ENCODE measurements around the gene CD14.
A peak's percentile ranks its signal among the peaks of the same experiment; 100 is the strongest.
"Not testable (repeated sequence)": the region's sequence is repeated elsewhere in the genome, so short reads cannot be mapped to it uniquely, and the experiment has no call there.

The CD14 gene

DNA sequence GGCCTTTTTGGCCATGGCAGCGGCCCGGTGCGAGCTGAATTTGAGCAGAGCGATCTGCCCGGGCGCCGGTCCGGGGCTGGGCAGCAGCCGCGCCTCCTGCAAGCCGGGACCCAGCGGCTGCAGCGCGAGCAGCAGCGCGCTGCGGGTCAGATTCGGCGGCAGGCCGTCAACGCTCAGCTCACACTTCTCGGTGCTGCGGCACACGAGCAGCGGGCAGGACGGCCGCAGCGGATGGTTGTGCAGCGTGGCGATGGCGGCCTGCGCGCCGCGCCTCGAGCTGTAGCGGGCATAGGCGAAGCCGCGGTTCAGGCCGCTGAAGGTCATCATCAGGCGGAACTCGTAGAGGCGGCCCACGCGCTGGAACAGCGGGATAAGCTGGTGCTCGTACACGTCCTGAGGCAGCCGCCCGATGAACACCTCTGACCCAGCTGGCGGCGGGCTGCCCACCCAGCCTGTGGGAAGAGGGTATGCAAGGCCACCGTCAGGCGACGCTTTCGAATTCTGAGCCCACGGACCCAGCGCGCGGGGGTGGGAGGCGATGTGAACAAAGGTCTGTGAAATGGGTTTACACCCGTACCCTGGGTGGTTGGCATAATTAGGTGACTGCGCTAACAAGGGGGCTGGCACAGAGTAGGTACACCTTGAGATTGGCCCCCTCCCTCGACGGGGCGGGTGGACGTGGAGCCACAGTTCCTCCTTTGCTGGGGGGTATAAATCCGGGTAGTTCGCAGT is 39.6 kb upstream of the CD14 start:
- TF ChIP-seq, protein P1, sequence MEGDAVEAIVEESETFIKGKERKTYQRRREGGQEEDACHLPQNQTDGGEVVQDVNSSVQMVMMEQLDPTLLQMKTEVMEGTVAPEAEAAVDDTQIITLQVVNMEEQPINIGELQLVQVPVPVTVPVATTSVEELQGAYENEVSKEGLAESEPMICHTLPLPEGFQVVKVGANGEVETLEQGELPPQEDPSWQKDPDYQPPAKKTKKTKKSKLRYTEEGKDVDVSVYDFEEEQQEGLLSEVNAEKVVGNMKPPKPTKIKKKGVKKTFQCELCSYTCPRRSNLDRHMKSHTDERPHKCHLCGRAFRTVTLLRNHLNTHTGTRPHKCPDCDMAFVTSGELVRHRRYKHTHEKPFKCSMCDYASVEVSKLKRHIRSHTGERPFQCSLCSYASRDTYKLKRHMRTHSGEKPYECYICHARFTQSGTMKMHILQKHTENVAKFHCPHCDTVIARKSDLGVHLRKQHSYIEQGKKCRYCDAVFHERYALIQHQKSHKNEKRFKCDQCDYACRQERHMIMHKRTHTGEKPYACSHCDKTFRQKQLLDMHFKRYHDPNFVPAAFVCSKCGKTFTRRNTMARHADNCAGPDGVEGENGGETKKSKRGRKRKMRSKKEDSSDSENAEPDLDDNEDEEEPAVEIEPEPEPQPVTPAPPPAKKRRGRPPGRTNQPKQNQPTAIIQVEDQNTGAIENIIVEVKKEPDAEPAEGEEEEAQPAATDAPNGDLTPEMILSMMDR (IDR thresholded peaks at IDR 0.05; ENCODE audit: low read depth, low read length) = no peak
- DNase-seq = peak; percentile 29
- peaks cover 76% of the 10 kb centered on the region for H3K36me3 ChIP-seq
- H3K9me3 ChIP-seq = no peaks in the 10 kb centered on the region
- H3K4me1 ChIP-seq = no peaks in the 10 kb centered on the region
- H3K27me3 ChIP-seq = no peaks in the 10 kb centered on the region
- no peak overlapping the region for H3K4me3 ChIP-seq (ENCODE audit: low read depth, low read length)

- DNase-seq = no peak
- H3K4me3 ChIP-seq (ENCODE audit: low read depth, low read length) = no peak overlapping the region
- H3K4me1 ChIP-seq = no peaks in the 10 kb centered on the region
- H3K27me3 ChIP-seq = no peaks in the 10 kb centered on the region
- TF ChIP-seq, protein P1 (IDR thresholded peaks at IDR 0.05; ENCODE audit: low read depth, low read length) = no peak
- H3K36me3 ChIP-seq = peaks cover 68% of the 10 kb centered on the region
- no peaks in the 10 kb centered on the region for H3K9me3 ChIP-seq
Measured at GRCh38 chr5:140671472-140672125, 38.6 kb upstream of the CD14 start.

DNA sequence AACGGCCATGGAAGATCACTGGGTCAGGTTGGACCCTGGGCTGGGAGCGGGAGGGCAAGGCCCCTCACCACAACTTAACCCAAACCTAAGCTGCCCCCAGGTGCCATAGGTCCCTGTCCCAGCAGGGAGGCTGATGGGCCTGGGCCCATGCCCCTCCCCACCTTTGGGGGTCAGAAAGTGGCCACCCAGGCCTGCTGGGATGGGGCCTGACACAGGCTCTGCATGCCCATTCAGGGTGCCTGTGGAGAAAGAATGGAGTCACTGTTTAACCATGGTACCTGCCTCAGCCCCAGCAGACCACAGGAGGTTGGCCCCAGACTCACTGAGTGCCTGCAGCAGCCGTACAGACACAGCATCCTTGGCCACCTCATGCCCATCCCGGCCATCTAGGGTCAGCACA is 38.1 kb upstream of the CD14 start:
- H3K4me1 ChIP-seq; H3K4me3 ChIP-seq (ENCODE audit: low read depth, low read length); H3K9me3 ChIP-seq; DNase-seq; H3K27me3 ChIP-seq: not testable (repeated sequence)
- H3K36me3 ChIP-seq = peaks cover 62% of the 10 kb centered on the region

DNA sequence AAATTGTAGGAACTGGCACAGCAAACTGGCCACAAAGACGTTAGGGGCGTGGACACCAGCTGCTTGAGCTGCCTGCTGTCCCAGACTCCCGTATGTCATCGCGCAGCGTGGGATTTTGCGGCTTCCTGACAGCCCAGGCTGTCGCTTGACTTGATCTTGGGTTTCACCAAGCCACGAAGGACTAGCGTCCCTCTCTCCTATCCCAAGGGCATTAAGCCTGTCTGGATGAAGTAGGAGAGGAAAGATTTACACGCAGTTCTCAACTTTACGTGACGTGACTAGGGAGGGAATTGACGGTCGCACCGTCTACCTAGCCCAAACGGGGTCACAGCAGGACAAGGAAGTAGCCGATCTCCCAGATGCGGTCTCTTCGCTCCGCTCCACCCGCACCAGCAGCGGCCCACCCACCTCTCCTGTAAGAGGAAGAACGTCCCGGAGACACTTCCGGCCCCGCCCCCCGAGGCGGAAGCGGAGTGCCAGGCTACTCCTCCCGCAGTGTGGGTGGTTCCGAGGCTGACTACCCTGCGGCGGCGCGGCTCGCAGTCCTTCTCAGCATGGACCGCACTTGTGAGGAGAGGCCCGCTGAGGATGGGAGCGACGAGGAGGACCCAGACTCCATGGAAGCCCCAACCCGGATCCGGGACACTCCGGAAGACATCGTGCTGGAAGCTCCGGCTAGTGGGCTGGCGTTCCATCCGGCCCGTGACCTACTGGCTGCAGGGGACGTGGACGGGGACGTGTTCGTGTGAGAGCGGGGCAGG is 31.6 kb upstream of the CD14 start, which contains the start of gene WDR55:
Gene WDR55, plus strand, starts transcription at position 546 of the 761 bp plus-strand sequence. Its CDS starts 9 bp downstream, at position 555.
- TF ChIP-seq, protein P1 (IDR thresholded peaks at IDR 0.05; ENCODE audit: low read depth, low read length) = no peak
- DNase-seq = peak; percentile 99
- H3K36me3 ChIP-seq = peaks cover 40% of the 10 kb centered on the region
- no peaks in the 10 kb centered on the region for H3K4me1 ChIP-seq
- no peaks in the 10 kb centered on the region for H3K9me3 ChIP-seq
- H3K27me3 ChIP-seq = no peaks in the 10 kb centered on the region
- peak within 1 kb of the TSS; percentile 96 for H3K4me3 ChIP-seq (ENCODE audit: low read depth, low read length)

DNA sequence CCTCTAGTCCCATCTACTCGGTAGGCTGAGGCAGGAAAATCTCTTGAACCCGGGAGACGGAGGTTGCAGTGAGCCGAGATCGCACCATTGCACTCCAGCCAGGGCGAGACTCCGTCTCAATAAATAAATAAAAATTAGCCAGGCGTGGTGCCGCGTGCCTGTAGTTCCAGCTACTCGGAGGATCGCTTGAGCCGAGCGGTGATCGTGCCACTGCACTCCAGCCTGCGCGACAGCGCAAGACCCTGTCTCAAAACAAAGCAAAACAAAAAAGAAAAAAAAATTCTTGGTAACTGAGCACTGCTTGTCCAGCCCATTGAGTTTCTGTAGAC is 31.0 kb upstream of the CD14 start:
- H3K27me3 ChIP-seq = no peaks in the 10 kb centered on the region
- no peaks in the 10 kb centered on the region for H3K4me1 ChIP-seq
- H3K9me3 ChIP-seq = no peaks in the 10 kb centered on the region
- DNase-seq = no peak
- H3K36me3 ChIP-seq = peaks cover 40% of the 10 kb centered on the region
- peak overlapping the region; percentile 96 for H3K4me3 ChIP-seq (ENCODE audit: low read depth, low read length)
- TF ChIP-seq, protein P1 (IDR thresholded peaks at IDR 0.05; ENCODE audit: low read depth, low read length) = no peak

DNA sequence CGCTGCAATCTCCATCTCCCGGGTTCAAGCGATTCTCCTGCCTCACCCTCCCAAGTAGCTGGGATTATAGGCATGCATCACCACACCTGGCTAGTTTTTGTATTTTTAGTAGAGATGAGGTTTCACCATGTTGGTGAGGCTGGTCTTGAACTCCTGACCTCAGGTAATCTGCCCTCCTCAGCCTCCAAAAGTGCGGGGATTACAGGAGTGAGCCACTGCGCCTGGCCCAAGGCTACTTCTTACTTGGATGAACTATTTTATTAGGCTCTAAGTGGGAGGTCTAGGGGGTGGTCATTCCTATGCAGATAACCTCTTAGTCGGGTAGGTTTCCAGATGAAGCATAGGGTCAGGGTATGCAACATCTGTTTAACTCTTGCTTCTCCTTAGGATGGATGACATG is 27.4 kb upstream of the CD14 start:
- DNase-seq; H3K4me3 ChIP-seq (ENCODE audit: low read depth, low read length); H3K27me3 ChIP-seq; H3K9me3 ChIP-seq; H3K4me1 ChIP-seq: not testable (repeated sequence)
- H3K36me3 ChIP-seq = peaks cover 64% of the 10 kb centered on the region

DNA sequence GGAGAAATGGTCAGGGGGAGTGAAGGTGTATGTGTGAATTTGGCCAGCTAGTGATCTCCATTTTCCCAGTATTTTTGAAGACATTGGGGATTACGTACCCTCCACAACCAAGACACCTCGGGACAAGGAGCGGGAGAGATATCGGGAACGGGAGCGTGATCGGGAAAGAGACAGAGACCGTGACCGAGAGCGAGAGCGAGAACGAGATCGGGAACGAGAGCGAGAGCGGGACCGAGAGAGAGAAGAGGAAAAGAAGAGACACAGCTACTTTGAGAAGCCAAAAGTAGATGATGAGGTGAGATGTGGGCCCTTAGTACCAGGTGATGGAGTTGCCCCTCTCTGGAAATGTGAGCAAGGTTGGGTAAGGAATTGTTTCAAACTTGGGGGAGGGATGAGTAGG is 25.9 kb upstream of the CD14 start:
- no peak for DNase-seq
- no peaks in the 10 kb centered on the region for H3K27me3 ChIP-seq
- peaks cover 79% of the 10 kb centered on the region for H3K36me3 ChIP-seq
- no peak overlapping the region for H3K4me3 ChIP-seq (ENCODE audit: low read depth, low read length)
- H3K4me1 ChIP-seq = no peaks in the 10 kb centered on the region
- TF ChIP-seq, protein P1 (IDR thresholded peaks at IDR 0.05; ENCODE audit: low read depth, low read length) = no peak
- H3K9me3 ChIP-seq = no peaks in the 10 kb centered on the region

Data from BE2C (cell line).